Neuronal stem cell (in vitro differentiated cells): ENCODE data around the gene SLC16A3.
"Not testable (repeated sequence)": the region's sequence is repeated elsewhere in the genome, so short reads cannot be mapped to it uniquely, and the experiment has no call there.

Experiments
- DNase-seq: peaks from one replicate; pipeline ENCODE4 v3.0.0-alpha.2; 2013; ENCODE audit warnings: low spot score
- H2AFZ ChIP-seq: one replicate; pipeline ENCODE4 v1.6.1; 2013; ENCODE audit warnings: mild to moderate bottlenecking, low read length, inconsistent platforms
- H2AK5ac ChIP-seq: 2 replicates; pipeline ENCODE4 v1.6.1; 2013; ENCODE audit warnings: low read depth, mild to moderate bottlenecking, inconsistent platforms, low read length, moderate library complexity, mixed read lengths
- H2BK120ac ChIP-seq: 2 replicates; pipeline ENCODE4 v1.6.1; 2013; ENCODE audit warnings: low read depth, mild to moderate bottlenecking, inconsistent platforms, low read length, moderate library complexity, mixed read lengths
- H2BK12ac ChIP-seq: one replicate; pipeline ENCODE4 v1.6.1; 2013; ENCODE audit warnings: low read length, inconsistent platforms
- H2BK15ac ChIP-seq: 2 replicates; pipeline ENCODE4 v1.6.1; 2013; ENCODE audit warnings: mild to moderate bottlenecking, low read length, inconsistent platforms, mixed read lengths
- H2BK5ac ChIP-seq: one replicate; pipeline ENCODE4 v1.6.1; 2013; ENCODE audit warnings: inconsistent platforms, mild to moderate bottlenecking, low read length, moderate library complexity
- H3K14ac ChIP-seq: one replicate; pipeline ENCODE4 v1.6.1; 2013; ENCODE audit warnings: low read length, inconsistent platforms
- H3K18ac ChIP-seq: 2 replicates; pipeline ENCODE4 v1.6.1; 2013; ENCODE audit warnings: low read length, inconsistent platforms
- H3K23ac ChIP-seq: 2 replicates; pipeline ENCODE4 v1.6.1; 2013; ENCODE audit warnings: low read depth, mild to moderate bottlenecking, mixed read lengths, low read length, inconsistent platforms; ENCODE audit not compliant: poor library complexity
- H3K27ac ChIP-seq: replicated peaks from 3 replicates; pipeline ENCODE4 v1.5.1; 2013; ENCODE audit warnings: low read length, inconsistent platforms
- H3K27me3 ChIP-seq, 3 experiments: 2 replicates each; pipeline ENCODE4 v1.6.1; 2013; ENCODE audit warnings: low read length in 3 of 3, mild to moderate bottlenecking in 2 of 3, inconsistent platforms in 1 of 3, low read depth in 1 of 3, mixed read lengths in 1 of 3, moderate library complexity in 1 of 3; ENCODE audit not compliant: control insufficient read depth in 3 of 3, insufficient read depth in 3 of 3
- H3K36me3 ChIP-seq, 2 donors: replicated peaks in 1 of 2; 2 replicates each; pipeline ENCODE4 v1.6.1; 2013; ENCODE audit warnings: low read length in 2 of 2; ENCODE audit not compliant: control insufficient read depth in 2 of 2, insufficient read depth in 2 of 2
- H3K4ac ChIP-seq: 2 replicates; pipeline ENCODE4 v1.6.1; 2013; ENCODE audit warnings: inconsistent platforms, mild to moderate bottlenecking, low read length, moderate library complexity
- H3K4me1 ChIP-seq, 2 donors: 1 replicate in 1 of 2; 2 replicates in 1 of 2; pipeline ENCODE4 v1.6.1; 2013; ENCODE audit warnings: low read length in 2 of 2, low read depth in 1 of 2; ENCODE audit not compliant: control insufficient read depth in 2 of 2, insufficient read depth in 1 of 2
- H3K4me2 ChIP-seq: one replicate; pipeline ENCODE4 v1.6.1; 2013; ENCODE audit warnings: mild to moderate bottlenecking, low read length, inconsistent platforms; ENCODE audit not compliant: insufficient read depth, poor library complexity, severe bottlenecking
- H3K4me3 ChIP-seq, 2 donors: 2 replicates each; pipeline ENCODE4 v1.5.1; 2013; ENCODE audit warnings: low read length in 2 of 2, mild to moderate bottlenecking in 2 of 2, inconsistent platforms in 1 of 2, moderate library complexity in 1 of 2
- H3K79me1 ChIP-seq: one replicate; pipeline ENCODE4 v1.6.1; 2013; ENCODE audit warnings: low read depth, mild to moderate bottlenecking, inconsistent platforms, low read length, moderate library complexity
- H3K9ac ChIP-seq: one replicate; pipeline ENCODE4 v1.6.1; 2013; ENCODE audit warnings: mild to moderate bottlenecking, low read depth, low read length, inconsistent platforms; ENCODE audit not compliant: poor library complexity
- H3K9me3 ChIP-seq, 2 donors: replicated peaks in 1 of 2; 2 replicates each; pipeline versions ENCODE3 to v1.6.1; 2013; ENCODE audit warnings: low read length in 2 of 2, mild to moderate bottlenecking in 2 of 2, inconsistent platforms in 1 of 2, low read depth in 1 of 2, mixed read lengths in 1 of 2, moderate library complexity in 1 of 2; ENCODE audit not compliant: control insufficient read depth in 2 of 2, insufficient read depth in 1 of 2
- H4K8ac ChIP-seq: one replicate; pipeline ENCODE4 v1.6.1; 2013; ENCODE audit warnings: low read depth, mild to moderate bottlenecking, inconsistent platforms, low read length, moderate library complexity
- H4K91ac ChIP-seq: one replicate; pipeline ENCODE4 v1.6.1; 2013; ENCODE audit warnings: low read length, low read depth, mild to moderate bottlenecking, inconsistent platforms; ENCODE audit not compliant: poor library complexity
- WGBS, 2 donors: extraction: QIAGEN DNeasy Blood & Tissue Kit; methylation state at CpG; one replicate each; pipeline ENCODE4 v1.1.7; 2013; ENCODE audit warnings: missing lambda C conversion rate in 2 of 2, mixed read lengths in 1 of 2; ENCODE audit not compliant: insufficient read length in 2 of 2, insufficient replicate concordance in 1 of 2; ENCODE audit errors: extremely low coverage in 2 of 2; 5-methylcytosine and 5-hydroxymethylcytosine counted together

Gene SLC16A3

GRCh38 chr17:82252511-82253178 lies 23.8 kb downstream of the SLC16A3 start:
- Histone ChIP-seq H3K23ac (no peak overlapping the region), H2AFZ (no peak overlapping the region), H2BK12ac (no peak overlapping the region), H2BK5ac (no peak overlapping the region), H3K4me2 (no peak overlapping the region), H3K9ac (no peak overlapping the region), H3K18ac (no peak overlapping the region), H2AK5ac (no peak overlapping the region), H3K14ac (no peak overlapping the region), H3K9me3 (peaks cover 0 to 5% of the 10 kb centered on the region in 2 donors), H2BK15ac (no peak overlapping the region), H3K4me3 (peak overlapping the region in 1 of 2 donors; percentile 24), H2BK120ac (no peak overlapping the region), H3K4me1 (no peaks in the 10 kb centered on the region), H3K79me1 (peaks cover 19% of the 10 kb centered on the region), H3K4ac (no peak overlapping the region), H3K27ac (no peak overlapping the region), H3K36me3 (peaks cover 75 to 87% of the 10 kb centered on the region in 2 donors), H4K8ac (no peak overlapping the region), H4K91ac (no peak overlapping the region), H3K27me3 (no peaks in the 10 kb centered on the region)
- no CpG with 5 or more reads among the region's 28 CpGs for WGBS, 2 donors
- DNase-seq, result no peak

GRCh38 chr17:82253179-82253544 lies 24.3 kb downstream of the SLC16A3 start:
- no peak overlapping the region for H3K4ac ChIP-seq
- H3K4me2 ChIP-seq, result no peak overlapping the region
- WGBS, 2 donors, result no CpG with 5 or more reads among the region's 12 CpGs
- H3K4me3 ChIP-seq, result peak overlapping the region in 1 of 2 donors; percentile 24
- H3K27ac ChIP-seq, result no peak overlapping the region
- H3K36me3 ChIP-seq, result peaks cover 70 to 87% of the 10 kb centered on the region in 2 donors
- H3K9ac ChIP-seq, result no peak overlapping the region
- H2BK12ac ChIP-seq, result no peak overlapping the region
- no peak overlapping the region for H4K8ac ChIP-seq
- DNase-seq, result no peak
- no peak overlapping the region for H2AFZ ChIP-seq
- H2BK120ac ChIP-seq, result no peak overlapping the region
- peaks cover 0 to 5% of the 10 kb centered on the region in 2 donors for H3K9me3 ChIP-seq
- no peaks in the 10 kb centered on the region for H3K27me3 ChIP-seq
- H3K79me1 ChIP-seq, result peaks cover 19% of the 10 kb centered on the region
- no peak overlapping the region for H3K18ac ChIP-seq
- H2BK15ac ChIP-seq, result no peak overlapping the region
- H2BK5ac ChIP-seq, result no peak overlapping the region
- H3K4me1 ChIP-seq, result no peaks in the 10 kb centered on the region
- no peak overlapping the region for H3K14ac ChIP-seq
- H3K23ac ChIP-seq, result no peak overlapping the region
- no peak overlapping the region for H2AK5ac ChIP-seq
- no peak overlapping the region for H4K91ac ChIP-seq

- not testable (repeated sequence) for H3K9ac ChIP-seq, H3K4me2 ChIP-seq, H3K18ac ChIP-seq, H2BK12ac ChIP-seq, H3K4me3 ChIP-seq, H4K91ac ChIP-seq, H2BK5ac ChIP-seq, H3K23ac ChIP-seq, H3K9me3 ChIP-seq, DNase-seq, H3K27ac ChIP-seq, H3K27me3 ChIP-seq, H2AFZ ChIP-seq, H2AK5ac ChIP-seq, H3K4me1 ChIP-seq, H4K8ac ChIP-seq, H2BK15ac ChIP-seq, H2BK120ac ChIP-seq, H3K14ac ChIP-seq, H3K4ac ChIP-seq
- H3K79me1 ChIP-seq, result peaks cover 15% of the 10 kb centered on the region
- WGBS, 2 donors, result no CpG with 5 or more reads among the region's 39 CpGs
- peaks cover 67 to 87% of the 10 kb centered on the region in 2 donors for H3K36me3 ChIP-seq
Measured at GRCh38 chr17:82254096-82254495, 25.3 kb downstream of the SLC16A3 start.

- no CpG with 5 or more reads among the region's 33 CpGs for WGBS, 2 donors
- Histone ChIP-seq H3K36me3 (peaks cover 67 to 87% of the 10 kb centered on the region in 2 donors), H3K79me1 (peaks cover 15% of the 10 kb centered on the region)
- H3K4ac ChIP-seq, H3K18ac ChIP-seq, DNase-seq, H2BK5ac ChIP-seq, H2BK15ac ChIP-seq, H3K4me3 ChIP-seq, H3K23ac ChIP-seq, H2BK120ac ChIP-seq, H3K14ac ChIP-seq, H3K9me3 ChIP-seq, H3K9ac ChIP-seq, H2AFZ ChIP-seq, H2BK12ac ChIP-seq, H2AK5ac ChIP-seq, H3K4me1 ChIP-seq, H3K27me3 ChIP-seq, H3K4me2 ChIP-seq, H4K91ac ChIP-seq, H4K8ac ChIP-seq, H3K27ac ChIP-seq: not testable (repeated sequence)
Measured at GRCh38 chr17:82254746-82255145, 25.9 kb downstream of the SLC16A3 start.
